ENCODE data around the gene LOXHD1. TPM values are rescaled to one million over a fixed set of nuclear protein-coding genes. Genes with fewer than 3 reads are reported as not detected.

The LOXHD1 gene
- total RNA-seq, 1 donor from 2014 or later, result 2.8 TPM

DNA sequence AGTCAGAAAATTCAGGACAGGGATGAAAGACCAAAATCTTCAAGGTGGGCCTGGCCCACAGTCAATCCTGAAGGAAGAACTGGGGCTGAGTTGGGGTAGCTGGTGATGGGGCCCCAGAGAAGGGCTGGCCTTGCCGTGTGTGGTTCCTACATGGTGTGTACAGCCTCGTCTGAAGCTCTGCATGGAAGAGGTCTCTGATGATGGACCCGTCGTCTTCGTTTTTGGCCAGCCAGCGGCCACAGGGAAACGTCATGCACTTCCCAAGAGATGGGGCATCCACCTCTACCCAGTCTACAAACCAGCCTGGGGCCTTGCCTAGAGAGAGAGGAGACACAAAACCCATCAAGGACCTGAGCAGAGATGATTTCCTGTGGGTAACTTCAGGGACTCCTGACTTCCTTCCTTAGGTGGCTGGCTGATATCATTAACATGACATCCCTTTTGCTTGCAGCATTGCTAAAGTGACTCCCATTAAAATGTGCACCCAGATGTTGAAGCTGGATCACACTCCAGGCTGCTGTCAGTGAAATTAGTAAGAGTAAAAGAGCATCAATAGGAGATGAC lies 115.3 kb downstream of the LOXHD1 start:
- DNase-seq, result no peak

DNA sequence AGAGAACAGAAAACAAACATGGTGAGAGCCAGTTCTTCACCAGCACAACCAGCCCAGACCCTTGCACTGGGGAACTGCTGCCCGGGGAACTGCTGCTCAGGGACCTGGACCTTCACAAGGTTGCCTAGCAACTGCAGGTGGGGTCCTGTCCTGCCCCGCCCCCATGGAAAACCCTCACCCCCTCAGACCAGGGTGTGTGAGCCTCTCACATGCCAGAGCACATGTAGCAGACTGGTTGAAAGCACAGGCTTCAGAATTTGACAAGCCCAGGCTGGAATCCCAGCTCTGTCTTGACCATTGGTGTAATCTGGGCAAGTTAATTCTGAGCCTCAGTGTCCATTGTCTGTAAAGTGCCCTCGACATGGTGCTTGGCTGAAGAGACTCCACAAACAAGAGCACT lies 118.6 kb downstream of the LOXHD1 start:
- no peak for DNase-seq

- DNase-seq, result no peak
Measured at GRCh38 chr18:46536215-46536874, 120.7 kb downstream of the LOXHD1 start.

DNA sequence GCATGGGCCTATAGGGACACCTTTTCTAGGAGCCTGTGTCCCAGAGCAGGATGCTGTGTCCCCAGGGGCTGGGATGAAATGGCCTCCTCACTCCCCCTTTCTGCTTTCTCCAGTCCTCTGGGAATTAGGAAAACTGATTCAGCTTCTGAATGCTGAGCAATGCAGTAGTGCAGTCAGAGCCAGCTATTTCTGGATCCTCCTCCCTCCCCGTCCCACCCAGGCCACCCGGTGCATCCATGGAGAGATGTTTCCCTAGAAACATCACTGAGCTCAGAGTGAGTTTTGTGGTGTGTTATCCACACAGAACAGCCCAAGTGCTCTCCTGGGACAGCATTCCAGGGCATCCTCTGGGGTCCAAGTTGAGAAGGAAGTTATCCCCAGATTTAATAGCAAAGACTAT lies 125.5 kb downstream of the LOXHD1 start:
- no peak for DNase-seq

GRCh38 chr18:46528037-46528436 lies 129.0 kb downstream of the LOXHD1 start:
- no peak for DNase-seq

DNA sequence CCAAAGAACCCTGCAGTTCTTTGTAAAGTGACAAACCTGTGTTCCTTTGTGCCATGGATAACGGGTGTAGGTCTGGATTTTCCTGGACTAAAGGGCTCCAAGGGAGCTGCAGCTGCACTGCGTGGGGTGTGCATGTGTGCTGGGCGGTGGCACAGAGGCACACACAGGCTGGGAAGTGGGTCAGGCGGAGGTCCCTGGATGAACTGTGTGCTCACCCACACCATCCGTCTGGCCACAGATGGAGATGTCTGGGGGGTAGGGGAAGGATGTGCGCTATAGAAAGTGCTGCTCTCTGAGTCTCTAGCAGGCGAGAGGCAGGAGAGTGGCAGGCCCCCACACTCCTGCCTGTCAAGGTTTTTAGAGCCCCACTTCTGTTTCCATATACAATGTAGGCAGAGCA lies 137.2 kb downstream of the LOXHD1 start:
- DNase-seq, result no peak

DNA sequence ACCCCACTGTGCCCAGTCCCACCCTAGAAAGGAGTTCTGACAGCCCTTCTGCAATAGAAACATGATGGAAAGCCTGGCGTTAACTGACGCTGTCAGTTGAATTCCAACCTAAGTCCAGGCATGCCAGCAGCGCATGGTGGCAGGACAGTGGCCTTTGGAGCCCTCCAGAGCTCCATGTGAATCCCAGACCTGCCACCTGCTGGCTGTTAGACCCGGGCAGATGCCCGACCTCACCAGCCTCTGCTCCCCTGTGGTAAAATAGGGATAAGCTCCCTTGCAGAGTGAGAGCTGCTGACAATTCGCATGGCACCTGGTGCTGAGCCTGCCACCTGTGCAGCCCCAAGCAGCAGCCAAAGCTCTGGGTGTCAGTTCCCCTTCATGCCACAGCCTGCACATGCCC lies 138.6 kb downstream of the LOXHD1 start:
- no peak for DNase-seq

GRCh38 chr18:46516555-46516954 lies 140.5 kb downstream of the LOXHD1 start:
- no peak for DNase-seq

GRCh38 chr18:46510386-46510785 lies 146.6 kb downstream of the LOXHD1 start:
- DNase-seq, result no peak

GRCh38 chr18:46509530-46509929 lies 147.5 kb downstream of the LOXHD1 start:
- no peak for DNase-seq

- DNase-seq, result no peak
Measured at GRCh38 chr18:46506974-46507586, 149.9 kb downstream of the LOXHD1 start.

DNA sequence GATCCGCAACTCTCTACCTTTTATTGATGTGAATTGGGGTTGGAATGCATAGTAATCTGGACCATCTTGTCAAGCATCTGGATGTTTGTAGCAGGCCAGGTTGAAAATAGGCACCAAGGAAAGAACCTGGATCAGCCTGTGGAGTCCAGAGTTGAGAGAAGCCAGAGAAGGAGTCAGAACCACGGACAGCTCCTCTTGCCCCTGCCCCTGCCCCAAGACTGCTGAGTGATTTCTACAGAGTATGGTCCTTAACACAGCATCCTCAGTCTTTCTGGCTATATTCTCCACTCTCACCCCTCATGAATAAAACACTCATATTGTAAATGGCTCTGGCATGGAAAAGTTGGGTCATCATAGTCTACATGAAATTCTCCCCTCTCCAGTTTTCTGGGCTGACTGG lies 154.6 kb downstream of the LOXHD1 start:
- no peak for DNase-seq

GRCh38 chr18:46497129-46497528 lies 159.9 kb downstream of the LOXHD1 start:
- DNase-seq, result no peak

- DNase-seq, result no peak
Measured at GRCh38 chr18:46488471-46489213, 168.4 kb downstream of the LOXHD1 start.

GRCh38 chr18:46485675-46486194 lies 171.3 kb downstream of the LOXHD1 start:
- DNase-seq, result no peak

GRCh38 chr18:46484971-46485370 lies 172.0 kb downstream of the LOXHD1 start:
- no peak for DNase-seq

DNA sequence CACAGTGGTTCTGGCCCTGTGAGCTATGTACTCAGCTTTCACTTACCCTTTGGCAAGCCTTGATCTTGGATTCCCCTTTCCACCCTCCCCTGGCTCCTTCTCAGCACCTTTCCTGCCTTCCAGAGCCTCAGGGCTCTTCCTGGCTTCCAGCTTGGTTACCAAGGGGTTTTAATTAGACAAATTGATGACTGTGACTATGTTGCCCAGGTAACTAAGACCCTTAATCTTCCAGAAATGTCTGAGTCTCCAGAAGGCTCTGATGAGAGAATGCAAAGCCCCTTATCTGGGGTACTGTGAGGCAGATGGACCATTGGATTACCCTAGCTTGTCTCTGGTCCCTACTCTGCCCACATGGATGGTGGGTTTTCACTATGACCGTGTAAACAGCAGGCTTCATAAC lies 174.2 kb downstream of the LOXHD1 start:
- DNase-seq, result no peak

DNA sequence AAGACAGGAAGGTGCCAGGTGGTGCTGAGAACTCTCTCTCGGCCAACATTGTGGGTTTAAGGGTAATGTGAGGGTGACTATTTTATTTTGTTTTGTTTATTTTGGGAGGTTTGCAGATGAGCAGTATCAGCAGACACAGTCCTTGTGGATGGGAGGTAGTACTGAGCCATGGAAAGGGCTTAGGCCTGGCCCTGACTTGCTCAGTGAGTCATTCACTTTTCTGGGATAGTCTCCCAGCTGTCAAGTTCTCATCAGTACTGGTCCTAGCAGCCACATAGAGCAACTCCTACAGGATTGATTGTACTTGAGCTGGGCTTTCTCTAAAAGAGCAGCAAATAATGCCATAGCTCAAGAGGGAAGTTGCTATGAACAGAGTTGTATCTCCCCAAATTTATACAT lies 175.2 kb downstream of the LOXHD1 start:
- DNase-seq, result no peak

DNA sequence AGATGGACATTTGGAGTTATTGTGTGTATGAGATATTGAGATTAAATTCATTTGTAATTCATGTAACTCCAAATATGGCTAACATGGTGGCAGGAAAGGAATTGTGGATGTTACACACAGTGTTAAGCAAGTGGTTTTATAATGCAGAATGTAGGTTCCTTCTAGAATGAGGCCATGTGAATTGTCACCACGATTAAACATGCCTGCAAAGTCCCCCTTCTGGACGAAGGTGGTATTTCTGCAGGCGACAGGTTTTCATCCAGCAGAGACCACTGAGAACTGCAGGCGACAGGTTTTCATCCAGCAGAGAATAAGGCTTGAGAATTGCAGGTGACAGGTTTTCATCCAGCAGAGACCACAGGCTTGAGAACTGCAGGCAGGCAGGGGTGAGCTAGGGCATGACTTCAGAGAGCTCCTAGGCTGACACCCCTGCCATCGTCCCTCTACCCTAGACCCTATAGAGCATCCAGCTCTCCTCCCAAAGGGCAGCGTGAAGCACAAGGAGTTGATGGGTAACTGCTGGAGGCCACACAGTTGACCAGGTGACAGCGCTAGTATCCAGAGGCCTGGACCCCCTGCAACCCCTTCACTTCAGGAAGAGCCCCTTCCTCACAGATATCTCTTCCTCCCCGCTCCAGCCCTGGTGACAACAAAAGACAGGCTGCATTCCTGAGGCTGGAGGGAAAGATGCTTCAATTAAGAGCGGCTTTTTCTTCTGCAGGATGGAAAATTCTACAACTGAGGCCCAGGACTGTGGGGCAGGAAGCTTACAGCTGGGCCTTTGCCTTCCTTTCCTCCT lies 175.8 kb downstream of the LOXHD1 start:
- peak; percentile 65 for DNase-seq

DNA sequence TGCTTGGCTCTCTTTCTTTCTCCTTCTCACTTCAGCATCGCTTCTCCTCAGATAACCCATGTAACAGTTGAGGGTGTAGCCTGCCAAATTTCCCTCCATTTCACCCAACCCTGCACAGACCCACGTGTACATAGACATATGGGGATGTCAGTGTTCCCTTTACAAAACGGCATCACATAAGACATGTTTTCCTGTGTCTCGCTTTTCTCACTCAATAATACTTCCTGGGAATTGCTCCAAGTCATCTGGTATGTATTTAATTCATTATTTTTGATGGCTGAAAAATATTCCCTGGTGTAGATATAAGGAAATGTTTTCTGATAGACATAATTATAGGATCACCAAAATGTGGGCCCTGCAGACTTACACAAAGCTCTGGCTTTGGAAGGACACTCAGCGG lies 176.8 kb downstream of the LOXHD1 start:
- peak; percentile 90 for DNase-seq

- no peak for DNase-seq
Measured at GRCh38 chr18:46478796-46479195, 178.2 kb downstream of the LOXHD1 start.

- no peak for DNase-seq
Measured at GRCh38 chr18:46477425-46478011, 179.5 kb downstream of the LOXHD1 start.
